HCT116 (cell line): Measurements from ENCODE around the gene AURKA. TPM values are rescaled to one million over a fixed set of nuclear protein-coding genes. Genes with fewer than 3 reads are reported as not detected.

Experiments used
- ATAC-seq: fragments of 200-7000 bp; cut with Tn5 transposase; 2 replicates; pipeline ENCODE4 v1.9.1; 2020; ENCODE audit warnings: mild to moderate bottlenecking, moderate library complexity
- BruUV-seq: library from RNA; stranded (reverse); fragments of 400-500 nt; replicated peaks from 2 replicates; lab custom pipeline; 2021; lab: Mats Ljungman, UMichigan
- CTCF ChIA-PET: fragments of 300-600 bp; sonication (Branson Sonifier 250); formaldehyde crosslinking; loops from one replicate; lab custom pipeline; 2021; ENCODE audit warnings: antibody characterized with exemption; lab: Charles Lee
- POLR2A ChIA-PET: fragments of 300-600, 350-600 bp; sonication (Branson Sonifier 250); formaldehyde crosslinking; loops from one replicate; lab custom pipeline; 2021; ENCODE audit warnings: antibody characterized with exemption; lab: Charles Lee
- RAD21 ChIA-PET, 2 experiments: fragments of 300-600 bp; sonication (Branson Sonifier 250); formaldehyde crosslinking; loops; one replicate each; lab custom pipeline; 2023; ENCODE audit warnings: low total read pairs in 2 of 2; ENCODE audit not compliant: uncharacterized antibody in 2 of 2, unreplicated experiment in 2 of 2, low non-redundant PET in 1 of 2; lab: Charles Lee
- DNase-seq: peaks from one replicate; pipeline ENCODE4 v3.0.0-alpha.2; 2010; ENCODE audit warnings: low read depth, low spot score
- H2AFZ ChIP-seq: fragments of 200-600 bp; shearing (Covaris generic), sonication (generic); 2 replicates; pipeline ENCODE4 v1.6.1; 2017; ENCODE audit warnings: low read depth, mixed run types, mixed read lengths, antibody characterized with exemption, low read length; ENCODE audit not compliant: poor library complexity, severe bottlenecking
- H3K27ac ChIP-seq: 2 replicates; pipeline ENCODE4 v1.5.1; 2012; ENCODE audit warnings: low read depth, low read length
- H3K27me3 ChIP-seq: fragments of 200-600 bp; sonication (generic); 2 replicates; pipeline ENCODE4 v1.6.1; 2016; ENCODE audit warnings: mixed run types, low read length, mixed read lengths; ENCODE audit not compliant: insufficient read depth
- H3K36me3 ChIP-seq, 2 experiments: fragments of 200-500 bp in 1 of 2; fragments of 200-600 bp in 1 of 2; sonication (Bioruptor generic) in 1 of 2; sonication (generic) in 1 of 2; 2 replicates each; pipeline versions ENCODE4 v1.5.1 to v1.6.1; 2014 to 2016; ENCODE audit warnings: low read length in 2 of 2, inconsistent platforms in 1 of 2, mixed read lengths in 1 of 2, mixed run types in 1 of 2; ENCODE audit not compliant: insufficient read depth in 2 of 2, control insufficient read depth in 1 of 2
- H3K4me1 ChIP-seq, 2 experiments: fragments of 200-600 bp in 1 of 2; sonication (generic) in 1 of 2; 2 replicates each; pipeline versions ENCODE4 v1.5.1 to v1.6.1; 2012 to 2017; ENCODE audit warnings: low read length in 2 of 2, inconsistent platforms in 1 of 2, mild to moderate bottlenecking in 1 of 2, mixed read lengths in 1 of 2, mixed run types in 1 of 2, moderate library complexity in 1 of 2; ENCODE audit not compliant: insufficient read depth in 2 of 2, control insufficient read depth in 1 of 2
- H3K4me2 ChIP-seq: fragments of 200-600 bp; sonication (generic); 2 replicates; pipeline ENCODE4 v1.6.1; 2017; ENCODE audit warnings: mixed run types, low read length, mixed read lengths
- H3K4me3 ChIP-seq, 2 experiments: fragments of 200-600 bp in 1 of 2; sonication (generic) in 1 of 2; replicated peaks in 1 of 2; 2 replicates each; pipeline ENCODE4 v1.5.1; 2011 to 2016; ENCODE audit warnings: low read length in 2 of 2, control low read depth in 1 of 2, low read depth in 1 of 2, mild to moderate bottlenecking in 1 of 2, mixed read lengths in 1 of 2, mixed run types in 1 of 2
- H3K79me2 ChIP-seq: fragments of 200-600 bp; sonication (generic); 2 replicates; pipeline ENCODE4 v1.6.1; 2017; ENCODE audit warnings: mild to moderate bottlenecking, mixed run types, low read length, moderate library complexity, mixed read lengths; ENCODE audit not compliant: insufficient read depth
- H3K9ac ChIP-seq: fragments of 200-600 bp; sonication (generic); 2 replicates; pipeline ENCODE4 v1.6.1; 2016; ENCODE audit warnings: low read length, mixed read lengths
- H3K9me2 ChIP-seq: fragments of 200-600 bp; sonication (generic), shearing (Covaris generic); 2 replicates; pipeline ENCODE4 v1.6.1; 2017; ENCODE audit warnings: mixed run types, mild to moderate bottlenecking, moderate library complexity; ENCODE audit not compliant: insufficient read depth
- H3K9me3 ChIP-seq, 2 experiments: fragments of 200-500 bp in 1 of 2; fragments of 200-600 bp in 1 of 2; sonication (Bioruptor generic) in 1 of 2; sonication (generic) in 1 of 2; 2 replicates each; pipeline ENCODE4 v1.6.1; 2014 to 2017; ENCODE audit warnings: low read length in 2 of 2, mixed read lengths in 2 of 2, inconsistent platforms in 1 of 2, low read depth in 1 of 2, mild to moderate bottlenecking in 1 of 2, mixed run types in 1 of 2, moderate library complexity in 1 of 2; ENCODE audit not compliant: control insufficient read depth in 1 of 2, insufficient read depth in 1 of 2
- H4K20me1 ChIP-seq: fragments of 200-600 bp; sonication (generic), shearing (Covaris generic); 2 replicates; pipeline ENCODE4 v1.6.1; 2017; ENCODE audit warnings: mixed run types, mild to moderate bottlenecking, moderate library complexity; ENCODE audit not compliant: insufficient read depth
- CBX3 ChIP-seq: IDR thresholded peaks from 2 replicates; pipeline ENCODE4 v1.6.1; 2012; ENCODE audit warnings: low read depth
- CEBPB ChIP-seq: IDR thresholded peaks from 2 replicates; pipeline ENCODE4 v1.6.1; 2012; ENCODE audit warnings: low read depth
- CTCF ChIP-seq, 3 experiments: fragments of 200-600 bp in 1 of 3; sonication (generic) in 1 of 3; IDR thresholded peaks in 2 of 3; conservative IDR thresholded peaks in 1 of 3; 2 replicates each; pipeline ENCODE4 v1.5.1; 2012 to 2017; ENCODE audit warnings: low read depth in 2 of 3, low read length in 2 of 3, antibody characterized with exemption in 1 of 3, borderline replicate concordance in 1 of 3, control low read depth in 1 of 3, mild to moderate bottlenecking in 1 of 3, mixed read lengths in 1 of 3, mixed run types in 1 of 3, moderate library complexity in 1 of 3; ENCODE audit not compliant: insufficient read depth in 1 of 3
- EGR1 ChIP-seq: IDR thresholded peaks from 2 replicates; pipeline ENCODE4 v1.6.1; 2012; ENCODE audit warnings: low read depth
- ELF1 ChIP-seq: IDR thresholded peaks from 2 replicates; pipeline ENCODE4 v1.6.1; 2012; ENCODE audit warnings: low read depth, borderline replicate concordance
- EZH2 ChIP-seq: fragments of 200-600 bp; sonication (generic); IDR thresholded peaks from 2 replicates; pipeline ENCODE4 v1.6.1; 2017; ENCODE audit warnings: antibody characterized with exemption, mixed run types
- EZH2phosphoT487 ChIP-seq: fragments of 200-600 bp; IDR thresholded peaks from 2 replicates; pipeline ENCODE4 v1.6.1; 2018; ENCODE audit warnings: antibody characterized with exemption, borderline replicate concordance
- FOSL1 ChIP-seq: IDR thresholded peaks from 2 replicates; pipeline ENCODE4 v1.6.1; 2012; ENCODE audit warnings: low read depth
- MAX ChIP-seq: IDR thresholded peaks from 2 replicates; pipeline ENCODE4 v1.6.1; 2012
- POLR2A ChIP-seq: IDR thresholded peaks from 2 replicates; pipeline ENCODE4 v1.7.0; 2011; ENCODE audit warnings: borderline replicate concordance; ENCODE audit not compliant: insufficient read depth, insufficient read length; ENCODE audit errors: extremely low read depth
- RAD21 ChIP-seq: IDR thresholded peaks from 2 replicates; pipeline ENCODE4 v1.6.1; 2012; ENCODE audit warnings: low read depth, mild to moderate bottlenecking
- SIN3A ChIP-seq: IDR thresholded peaks from 2 replicates; pipeline ENCODE4 v1.6.1; 2012; ENCODE audit warnings: low read depth
- SP1 ChIP-seq: IDR thresholded peaks from 2 replicates; pipeline ENCODE4 v1.6.1; 2012; ENCODE audit warnings: low read depth
- SRF ChIP-seq: IDR thresholded peaks from 2 replicates; pipeline ENCODE4 v1.6.1; 2012; ENCODE audit warnings: low read depth
- TCF7L2 ChIP-seq: IDR thresholded peaks from 2 replicates; pipeline ENCODE4 v1.7.0; 2011; ENCODE audit warnings: borderline replicate concordance, inconsistent platforms; ENCODE audit not compliant: insufficient read depth, insufficient read length; ENCODE audit errors: extremely low read depth
- YY1 ChIP-seq: IDR thresholded peaks from 2 replicates; pipeline ENCODE4 v1.6.1; 2011; ENCODE audit warnings: low read length, low read depth, moderate library complexity, mild to moderate bottlenecking; ENCODE audit not compliant: insufficient replicate concordance; ENCODE audit errors: extremely low read depth
- ZBTB33 ChIP-seq: IDR thresholded peaks from 2 replicates; pipeline ENCODE4 v1.6.1; 2011; ENCODE audit warnings: mild to moderate bottlenecking, low read length, moderate library complexity; ENCODE audit not compliant: insufficient replicate concordance; ENCODE audit errors: extremely low read depth
- ZFX ChIP-seq: fragments of 450-650 bp; IDR thresholded peaks from 2 replicates; pipeline ENCODE4 v1.6.1; 2017
- ZNF274 ChIP-seq: fragments of 200-500 bp; sonication (Bioruptor generic); IDR thresholded peaks from 2 replicates; pipeline ENCODE4 v1.6.1; 2014; ENCODE audit warnings: mild to moderate bottlenecking, low read depth, low read length, inconsistent platforms
- intact Hi-C: fragments of 100-400 bp; cut with micrococcal nuclease; formaldehyde crosslinking; loops from 2 replicates; pipeline ENCODE4 v1.10.0; 2022
- total RNA-seq: library from RNA; stranded (reverse); gene quantifications from one replicate; pipeline ENCODE4 v1.2.1, GENCODE V29; 2021; ENCODE audit not compliant: unreplicated experiment
- TF ChIP-seq, protein P1 (sequence below): IDR thresholded peaks from 2 replicates; pipeline ENCODE4 v1.6.1; 2012; ENCODE audit warnings: low read depth

AURKA gene
- total RNA-seq, 1 experiment from 2014 or later = 80.1 TPM

DNA sequence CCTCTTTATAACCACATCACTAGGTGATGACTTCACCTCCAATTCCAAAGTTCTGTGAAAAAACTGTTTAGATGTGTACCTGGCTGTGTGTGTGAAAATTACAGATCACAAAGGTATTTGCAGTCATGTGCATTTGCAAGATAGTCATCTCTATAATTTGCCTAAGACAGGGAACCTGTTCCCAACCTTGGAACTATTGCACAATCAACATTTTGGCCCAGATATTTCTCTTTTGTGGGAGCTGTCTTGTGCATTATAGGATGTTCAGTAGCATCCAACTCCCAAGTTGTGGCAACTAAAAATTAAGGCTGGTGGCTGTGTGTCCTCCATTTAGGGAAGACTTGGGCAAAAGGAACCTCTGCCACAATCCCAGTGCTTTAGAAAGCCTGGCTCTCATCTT is 67.2 kb downstream of the AURKA start:
- Histone ChIP-seq H3K9ac (no peak overlapping the region), H4K20me1 (no peaks in the 10 kb centered on the region), H3K27me3 (peaks cover 4% of the 10 kb centered on the region; the same call in 1 of the 2 replicates), H3K9me3 (no peaks in the 10 kb centered on the region), H3K27ac (no peak overlapping the region), H3K36me3 (no peaks in the 10 kb centered on the region), H3K79me2 (no peaks in the 10 kb centered on the region), H3K4me2 (no peak overlapping the region), H3K4me3 (no peak overlapping the region), H3K4me1 (no peaks in the 10 kb centered on the region), H3K9me2 (no peaks in the 10 kb centered on the region), H2AFZ (no peak overlapping the region)
- CTCF ChIA-PET = no interaction called here
- TF ChIP-seq SP1 (no peak), MAX (no peak), SIN3A (no peak), ZBTB33 (no peak), CTCF (IDR thresholded peaks at IDR 0.05 in 2 of 3, conservative IDR thresholded peaks at IDR 0.05 in 1 of 3; ENCODE audit: borderline replicate concordance in 1 of 3, insufficient read depth in 1 of 3, low read depth in 2 of 3, low read length in 2 of 3) (no peak), EGR1 (no peak), SRF (no peak), ZNF274 (no peak), CBX3 (no peak), ZFX (no peak), FOSL1 (no peak), ELF1 (no peak), CEBPB (no peak), EZH2 (no peak), POLR2A (no peak), EZH2phosphoT487 (no peak), TCF7L2 (no peak), RAD21 (no peak), YY1 (no peak)
- TF ChIP-seq, protein P1, sequence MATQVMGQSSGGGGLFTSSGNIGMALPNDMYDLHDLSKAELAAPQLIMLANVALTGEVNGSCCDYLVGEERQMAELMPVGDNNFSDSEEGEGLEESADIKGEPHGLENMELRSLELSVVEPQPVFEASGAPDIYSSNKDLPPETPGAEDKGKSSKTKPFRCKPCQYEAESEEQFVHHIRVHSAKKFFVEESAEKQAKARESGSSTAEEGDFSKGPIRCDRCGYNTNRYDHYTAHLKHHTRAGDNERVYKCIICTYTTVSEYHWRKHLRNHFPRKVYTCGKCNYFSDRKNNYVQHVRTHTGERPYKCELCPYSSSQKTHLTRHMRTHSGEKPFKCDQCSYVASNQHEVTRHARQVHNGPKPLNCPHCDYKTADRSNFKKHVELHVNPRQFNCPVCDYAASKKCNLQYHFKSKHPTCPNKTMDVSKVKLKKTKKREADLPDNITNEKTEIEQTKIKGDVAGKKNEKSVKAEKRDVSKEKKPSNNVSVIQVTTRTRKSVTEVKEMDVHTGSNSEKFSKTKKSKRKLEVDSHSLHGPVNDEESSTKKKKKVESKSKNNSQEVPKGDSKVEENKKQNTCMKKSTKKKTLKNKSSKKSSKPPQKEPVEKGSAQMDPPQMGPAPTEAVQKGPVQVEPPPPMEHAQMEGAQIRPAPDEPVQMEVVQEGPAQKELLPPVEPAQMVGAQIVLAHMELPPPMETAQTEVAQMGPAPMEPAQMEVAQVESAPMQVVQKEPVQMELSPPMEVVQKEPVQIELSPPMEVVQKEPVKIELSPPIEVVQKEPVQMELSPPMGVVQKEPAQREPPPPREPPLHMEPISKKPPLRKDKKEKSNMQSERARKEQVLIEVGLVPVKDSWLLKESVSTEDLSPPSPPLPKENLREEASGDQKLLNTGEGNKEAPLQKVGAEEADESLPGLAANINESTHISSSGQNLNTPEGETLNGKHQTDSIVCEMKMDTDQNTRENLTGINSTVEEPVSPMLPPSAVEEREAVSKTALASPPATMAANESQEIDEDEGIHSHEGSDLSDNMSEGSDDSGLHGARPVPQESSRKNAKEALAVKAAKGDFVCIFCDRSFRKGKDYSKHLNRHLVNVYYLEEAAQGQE = no peak
- no peak for DNase-seq
- BruUV-seq = no TSS peak
- POLR2A ChIA-PET = no interaction called here
- intact Hi-C loops = no loop called here
- RAD21 ChIA-PET = no interaction called here
- ATAC-seq = no peak
